ENCODE measurements around the gene PTPRA. TPM values are rescaled to one million over a fixed set of nuclear protein-coding genes. Genes with fewer than 3 reads are reported as not detected.

PTPRA gene
- total and polyA plus RNA-seq, 2 of the 8 experiments (the other 6 are each of a cell fraction or from before 2014, with no cell fraction given) = 47.7 to 51.3 TPM

DNA sequence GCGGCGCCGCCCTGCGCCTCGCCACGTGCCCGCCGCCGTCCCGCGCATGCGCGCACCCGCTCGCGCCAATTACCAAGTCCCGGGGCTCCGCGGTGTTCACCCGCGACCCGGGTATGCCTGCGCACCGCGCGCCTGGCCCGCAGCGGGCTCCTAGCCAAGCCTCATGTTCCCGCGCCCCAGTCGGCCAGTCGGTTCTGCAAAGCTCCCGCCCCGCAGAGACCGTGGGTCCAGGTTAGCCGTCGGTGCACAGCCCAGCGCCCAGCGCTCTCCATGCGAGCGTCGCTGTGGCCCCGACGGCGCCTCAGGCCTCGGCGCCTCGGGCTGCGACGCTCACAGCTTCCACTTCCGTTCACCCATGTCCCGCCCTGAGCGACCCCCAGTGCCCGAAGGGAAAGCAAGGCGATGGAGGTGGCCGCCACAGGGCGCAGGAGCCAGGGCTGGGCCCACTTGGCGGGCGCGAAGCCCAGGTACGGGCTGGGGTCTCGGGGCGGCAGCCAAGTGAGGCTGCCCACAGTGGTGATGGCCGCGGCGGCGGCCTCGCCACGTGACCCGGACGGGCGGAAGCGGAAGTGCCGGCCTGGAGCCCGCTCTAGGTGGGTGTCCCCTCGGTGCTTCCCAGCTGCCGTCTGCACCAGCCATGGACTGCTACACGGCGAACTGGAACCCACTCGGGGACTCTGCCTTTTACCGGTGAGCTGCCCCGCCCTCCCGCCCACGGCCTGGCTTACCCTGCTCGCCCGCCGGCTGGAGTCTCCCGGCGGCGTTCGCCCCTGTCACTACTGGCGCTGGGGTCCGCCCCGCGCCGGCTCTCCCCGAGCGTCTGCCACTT, 32.9 kb upstream of the PTPRA start, which contains the start of the genes PCED1A and VPS16:
Gene PCED1A, minus strand, starts transcription at position 518 of the 829 bp plus-strand sequence. CDS start 743 bp downstream, outside the sequence.
Gene VPS16, plus strand, starts transcription at position 608 of the 829 bp plus-strand sequence. Its CDS starts 30 bp downstream, at position 638.
- peaks cover 0 to 6% of the 10 kb centered on the region in 2 experiments; a peak in 1 of 4 replicates for H3K9me3 ChIP-seq (ENCODE audit: insufficient read depth in 2 of 2, low read depth in 1 of 2, low read length in 1 of 2)
- peak within 1 kb of the TSS; percentile 89 for H4K91ac ChIP-seq (replicated peaks; ENCODE audit: insufficient read length, low read length)
- peaks cover 0 to 5% of the 10 kb centered on the region in 2 experiments for H4K20me1 ChIP-seq (replicated peaks in 1 of 2; ENCODE audit: control insufficient read depth in 1 of 2, insufficient read depth in 2 of 2, low read length in 2 of 2)
- no peak for TF ChIP-seq SP1 (IDR thresholded peaks at IDR 0.05; ENCODE audit: low read depth, low read length)
- no peak for TF ChIP-seq BACH1 (IDR thresholded peaks at IDR 0.05; ENCODE audit: low read length)
- TF ChIP-seq ZNF274 (IDR thresholded peaks at IDR 0.05; ENCODE audit: borderline replicate concordance, extremely low read depth, low read length) = no peak
- TF ChIP-seq PHF8 (conservative IDR thresholded peaks at IDR 0.05; ENCODE audit: low read depth, low read length) = peak; percentile 74
- TF ChIP-seq HDAC2 (IDR thresholded peaks at IDR 0.05; ENCODE audit: borderline replicate concordance in 1 of 2, low read depth in 2 of 2, low read length in 2 of 2) = peak in 1 of 2 experiments; percentile 74; a peak in 2 of 4 replicates
- peak; percentile 63 for TF ChIP-seq ASH2L (IDR thresholded peaks at IDR 0.05; ENCODE audit: low read length)
- TF ChIP-seq MAFK (IDR thresholded peaks at IDR 0.05; ENCODE audit: low read depth, low read length) = no peak
- TF ChIP-seq RFX5 (IDR thresholded peaks at IDR 0.05; ENCODE audit: borderline replicate concordance, low read depth, low read length) = no peak
- TF ChIP-seq POU5F1 (IDR thresholded peaks at IDR 0.05; ENCODE audit: low read depth, low read length) = no peak
- no peak for TF ChIP-seq SAP30 (IDR thresholded peaks at IDR 0.05; ENCODE audit: insufficient read depth, insufficient replicate concordance, low read length)
- no peak for TF ChIP-seq BCL11A (IDR thresholded peaks at IDR 0.05; ENCODE audit: low read depth in 2 of 2, low read length in 2 of 2)

More for the DNA sequence above, 32.9 kb upstream of the PTPRA start, which contains the start of the genes PCED1A and VPS16:
- Histone ChIP-seq H3K18ac (ENCODE audit: extremely low read depth, low read length) (no peak within 1 kb of the TSS; the same call in none of the 2 replicates), H4K5ac (ENCODE audit: insufficient read length, low read depth, low read length) (peak within 1 kb of the TSS; percentile 62), H2BK20ac (ENCODE audit: low read length) (no peak within 1 kb of the TSS), H3K4ac (replicated peaks; ENCODE audit: insufficient read length, low read depth, low read length) (no peak within 1 kb of the TSS), H3K36me3 (ENCODE audit: control insufficient read depth in 2 of 4, insufficient read depth in 4 of 4, low read length in 3 of 4) (peaks cover 0 to 5% (median 0%) of the 10 kb centered on the region in 4 experiments; a peak in 1 of 8 replicates), H3K4me1 (replicated peaks in 1 of 4; ENCODE audit: control insufficient read depth in 3 of 4, insufficient read depth in 4 of 4, low read length in 3 of 4) (no peaks in the 10 kb centered on the region; a peak in 1 of 7 replicates), H3K4me2 (ENCODE audit: insufficient read depth in 1 of 2, low read depth in 2 of 2, low read length in 2 of 2) (peak within 1 kb of the TSS; percentile 56 to 89), H3K56ac (replicated peaks; ENCODE audit: insufficient read length, low read depth, low read length) (peak within 1 kb of the TSS; percentile 36), H3K23me2 (ENCODE audit: low read depth, low read length) (peaks cover 9% of the 10 kb centered on the region; the same call in 1 of the 2 replicates), H2BK5ac (ENCODE audit: low read depth, low read length) (no peak within 1 kb of the TSS), H3K9ac (replicated peaks in 1 of 4; ENCODE audit: extremely low read depth in 1 of 4, low read depth in 3 of 4, low read length in 3 of 4) (peak within 1 kb of the TSS in 2 of 4 experiments; percentile 48 to 53; a peak in 3 of 7 replicates), H4K8ac (ENCODE audit: extremely low read depth, insufficient read depth, low read length) (peak within 1 kb of the TSS; percentile 98), H3K79me1 (ENCODE audit: low read depth, low read length) (no peaks in the 10 kb centered on the region), H3K79me2 (ENCODE audit: control insufficient read depth in 1 of 2, insufficient read depth in 2 of 2, low read length in 2 of 2) (no peaks in the 10 kb centered on the region), H2BK15ac (ENCODE audit: low read length) (no peak within 1 kb of the TSS), H3K27ac (ENCODE audit: low read depth, low read length) (no peak within 1 kb of the TSS), H3K27me3 (replicated peaks in 1 of 4; ENCODE audit: control insufficient read depth in 3 of 4, extremely low read depth in 1 of 4, insufficient read depth in 3 of 4, low read length in 3 of 4) (peaks cover 5 to 20% (median 17%) of the 10 kb centered on the region in 4 experiments), H2AK5ac (ENCODE audit: low read depth, low read length) (no peak within 1 kb of the TSS), H2AFZ (ENCODE audit: low read length) (peak within 1 kb of the TSS; percentile 78; the same call in 1 of the 2 replicates), H2BK12ac (ENCODE audit: low read depth, low read length) (0 out of 2 replicates have a peak within 1 kb of the TSS, but pooled peaks have one; percentile 23), H3K4me3 (ENCODE audit: extremely low read depth in 1 of 4, insufficient read depth in 2 of 4, low read depth in 3 of 4, low read length in 4 of 4) (peak within 1 kb of the TSS; percentile 64 to 93 (median 71)), H3K14ac (ENCODE audit: insufficient read length) (no peak within 1 kb of the TSS), H3K23ac (ENCODE audit: insufficient read length) (no peak within 1 kb of the TSS), H2BK120ac (replicated peaks; ENCODE audit: low read depth, low read length) (no peak within 1 kb of the TSS)
- CTCF ChIA-PET (ENCODE audit: partially characterized antibody) = interaction anchor here (1.8 to 4.1 kb wide), 4 partner anchors 11 to 88 kb away, joined by 4 to 20 read pairs (median 6); no protein-coding TSS in a partner anchor
- DNase-seq (ENCODE audit: low read depth in 1 of 2, low spot score in 2 of 2) (peak; percentile 49 to 93), FAIRE-seq (no peak)
- WGBS, 2 experiments (ENCODE audit: extremely low coverage in 1 of 2, insufficient coverage in 1 of 2, insufficient read length in 1 of 2, insufficient replicate concordance in 2 of 2, low coverage in 1 of 2, low lambda C conversion rate in 2 of 2, missing lambda C conversion rate in 1 of 2) = 19% methylated on average over 64 of the region's 98 CpGs; no CpG with 5 or more reads in 1 of the 2 experiments
- POLR2A ChIA-PET (ENCODE audit: partially characterized antibody) = interaction anchor here (0.6 to 2.7 kb wide), 9 partner anchors 10 to 186 kb away, joined by 3 to 10 read pairs (median 3); partner anchors contain the start of gene PTPRA
